ENCODE data around the gene TAAR2.

DNA sequence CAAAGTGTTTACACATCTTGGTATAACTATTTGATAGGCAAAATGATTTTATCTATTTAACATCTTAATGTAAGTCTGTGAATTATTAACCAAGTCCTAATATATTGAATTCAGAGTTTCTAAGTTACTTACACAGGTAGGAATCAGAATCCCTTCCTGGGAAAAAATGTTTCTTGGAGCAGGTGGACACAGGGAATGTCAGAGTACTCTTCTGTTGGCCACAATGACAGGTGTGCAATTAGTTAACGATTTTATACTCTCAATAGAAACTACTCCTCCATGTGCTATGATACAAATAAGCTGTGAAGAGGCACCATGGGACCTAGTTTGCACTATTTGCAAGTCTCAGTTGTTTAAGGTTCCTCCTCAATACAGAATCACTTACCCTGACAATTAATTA, 33.7 kb downstream of the TAAR2 start:
- TF ChIP-seq, protein P1, sequence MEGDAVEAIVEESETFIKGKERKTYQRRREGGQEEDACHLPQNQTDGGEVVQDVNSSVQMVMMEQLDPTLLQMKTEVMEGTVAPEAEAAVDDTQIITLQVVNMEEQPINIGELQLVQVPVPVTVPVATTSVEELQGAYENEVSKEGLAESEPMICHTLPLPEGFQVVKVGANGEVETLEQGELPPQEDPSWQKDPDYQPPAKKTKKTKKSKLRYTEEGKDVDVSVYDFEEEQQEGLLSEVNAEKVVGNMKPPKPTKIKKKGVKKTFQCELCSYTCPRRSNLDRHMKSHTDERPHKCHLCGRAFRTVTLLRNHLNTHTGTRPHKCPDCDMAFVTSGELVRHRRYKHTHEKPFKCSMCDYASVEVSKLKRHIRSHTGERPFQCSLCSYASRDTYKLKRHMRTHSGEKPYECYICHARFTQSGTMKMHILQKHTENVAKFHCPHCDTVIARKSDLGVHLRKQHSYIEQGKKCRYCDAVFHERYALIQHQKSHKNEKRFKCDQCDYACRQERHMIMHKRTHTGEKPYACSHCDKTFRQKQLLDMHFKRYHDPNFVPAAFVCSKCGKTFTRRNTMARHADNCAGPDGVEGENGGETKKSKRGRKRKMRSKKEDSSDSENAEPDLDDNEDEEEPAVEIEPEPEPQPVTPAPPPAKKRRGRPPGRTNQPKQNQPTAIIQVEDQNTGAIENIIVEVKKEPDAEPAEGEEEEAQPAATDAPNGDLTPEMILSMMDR (optimal IDR thresholded peaks at IDR 0.05 in 1 of 3, IDR thresholded peaks at IDR 0.05 in 1 of 3, conservative IDR thresholded peaks at IDR 0.05 in 1 of 3; ENCODE audit: extremely low read depth in 1 of 3, insufficient read depth in 2 of 3, low read length in 3 of 3): no peak
- no peak for TF ChIP-seq EZH2 (IDR thresholded peaks at IDR 0.05; ENCODE audit: low read length)

Measured in keratinocyte (primary cell).